Caco-2 (cell line): Measurements from ENCODE around the gene SLC5A6. TPM values are rescaled to one million over a fixed set of nuclear protein-coding genes. Genes with fewer than 3 reads are reported as not detected.

Experiments
- BruUV-seq: library from RNA; stranded (reverse); fragments of 400-500 nt; replicated peaks from 2 replicates; lab custom pipeline; 2021; lab: Mats Ljungman, UMichigan
- CTCF ChIA-PET: fragments of 300-600 bp; sonication (Branson Sonifier 250); formaldehyde crosslinking; loops from one replicate; lab custom pipeline; 2022; ENCODE audit warnings: antibody characterized with exemption; lab: Charles Lee
- POLR2A ChIA-PET: fragments of 300-600 bp; sonication (Branson Sonifier 250); formaldehyde crosslinking; loops from one replicate; lab custom pipeline; 2022; ENCODE audit warnings: antibody characterized with exemption; lab: Charles Lee
- DNase-seq, 2 experiments: peaks; one replicate each; pipeline versions ENCODE4 v3.0.0 to v3.0.0-alpha.2; 2020 to 2022
- H3K27me3 ChIP-seq: replicated peaks from 2 replicates; pipeline ENCODE4 v1.6.0; 2011; ENCODE audit warnings: low read length; ENCODE audit not compliant: control insufficient read depth, insufficient read depth
- H3K36me3 ChIP-seq: 2 replicates; pipeline ENCODE4 v1.5.1; 2011; ENCODE audit warnings: low read length; ENCODE audit not compliant: control insufficient read depth, insufficient read depth
- H3K4me1 ChIP-seq: fragments of 250-450 bp; sonication (Bioruptor Pico); 2 replicates; pipeline ENCODE4 v1.5.1; 2020; ENCODE audit warnings: mild to moderate bottlenecking
- H3K4me3 ChIP-seq: 2 replicates; pipeline ENCODE4 v1.5.1; 2011; ENCODE audit warnings: low read depth, mild to moderate bottlenecking, control low read depth, low read length
- H3K9me3 ChIP-seq: fragments of 250-450 bp; sonication (Bioruptor Pico); 2 replicates; pipeline ENCODE4 v1.5.1; 2020; ENCODE audit warnings: mild to moderate bottlenecking, moderate library complexity
- H3K27ac Mint-ChIP-seq: one replicate; pipeline ENCODE4 v1.8.0; 2022; ENCODE audit warnings: mixed read lengths; ENCODE audit not compliant: unreplicated experiment
- H3K27me3 Mint-ChIP-seq: one replicate; pipeline ENCODE4 v1.8.0; 2022; ENCODE audit warnings: mixed read lengths; ENCODE audit not compliant: insufficient read depth, unreplicated experiment
- H3K36me3 Mint-ChIP-seq: one replicate; pipeline ENCODE4 v1.8.0; 2022; ENCODE audit warnings: mild to moderate bottlenecking, mixed read lengths; ENCODE audit not compliant: insufficient read depth, unreplicated experiment
- H3K4me1 Mint-ChIP-seq: one replicate; pipeline ENCODE4 v1.8.0; 2022; ENCODE audit warnings: low read depth, mixed read lengths; ENCODE audit not compliant: unreplicated experiment
- H3K4me3 Mint-ChIP-seq: one replicate; pipeline ENCODE4 v1.8.0; 2022; ENCODE audit warnings: mild to moderate bottlenecking, moderate library complexity, mixed read lengths; ENCODE audit not compliant: unreplicated experiment
- H3K9me3 Mint-ChIP-seq: one replicate; pipeline ENCODE4 v1.8.0; 2022; ENCODE audit warnings: mixed read lengths; ENCODE audit not compliant: unreplicated experiment
- intact Hi-C: fragments of 100-400 bp; cut with micrococcal nuclease; formaldehyde crosslinking; loops from one replicate; pipeline ENCODE4 v1.10.0; 2022; ENCODE audit not compliant: unreplicated experiment
- total RNA-seq: library from RNA; stranded (reverse); gene quantifications from 2 replicates; pipeline ENCODE4 v1.2.3, GENCODE V29; 2022
- TF ChIP-seq, protein P1 (sequence below), 2 experiments: fragments of 200-600 bp in 1 of 2; IDR thresholded peaks; 1 replicate in 1 of 2; 2 replicates in 1 of 2; pipeline versions ENCODE4 v1.5.1 to v1.8.0; 2011 to 2022; ENCODE audit warnings: antibody characterized with exemption in 1 of 2, control low read depth in 1 of 2, inconsistent platforms in 1 of 2, low read depth in 1 of 2, low read length in 1 of 2, mild to moderate bottlenecking in 1 of 2, moderate library complexity in 1 of 2; ENCODE audit not compliant: insufficient read depth in 1 of 2, severe bottlenecking in 1 of 2, unreplicated experiment in 1 of 2

The SLC5A6 gene
- total RNA-seq, 1 experiment from 2014 or later = 98.2 TPM

DNA sequence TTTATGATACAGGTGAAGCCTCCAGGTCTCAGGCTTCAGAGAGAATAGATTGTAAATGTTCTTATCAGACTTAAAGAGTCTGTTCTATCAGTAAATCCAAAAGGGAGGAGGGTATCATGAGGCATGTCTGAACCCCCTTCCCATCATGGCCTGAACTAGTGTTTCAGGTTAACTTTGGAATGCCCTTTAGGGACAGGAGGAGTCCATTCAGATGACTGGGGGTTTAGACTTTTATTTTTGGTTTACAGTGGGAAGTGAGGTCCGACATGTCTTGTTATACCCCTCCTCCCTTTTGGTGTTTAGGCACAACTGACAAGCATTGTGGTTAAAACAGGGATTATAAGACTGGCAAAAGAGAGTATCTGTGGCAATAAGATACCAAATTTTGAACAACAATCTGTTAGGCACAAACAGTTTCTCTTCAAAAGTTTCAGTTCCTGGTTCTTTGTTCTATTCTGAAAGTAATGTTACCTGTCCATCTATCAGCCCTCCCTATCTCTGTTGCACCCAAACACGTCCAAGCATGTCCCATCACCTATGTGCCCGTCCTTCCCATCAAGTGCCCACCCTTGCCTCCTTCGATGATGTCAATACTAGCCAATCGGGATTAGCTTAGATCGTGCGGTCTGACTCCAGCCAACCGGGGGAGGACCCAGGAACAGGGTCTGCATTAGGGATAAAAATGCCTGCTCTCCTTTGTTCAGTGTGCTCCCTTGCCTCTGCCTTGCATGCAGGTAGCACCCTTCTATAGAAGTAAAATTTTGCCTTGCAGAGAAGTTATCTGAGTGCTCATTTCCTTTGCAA, 46.9 kb downstream of the SLC5A6 start:
- TF ChIP-seq, protein P1, sequence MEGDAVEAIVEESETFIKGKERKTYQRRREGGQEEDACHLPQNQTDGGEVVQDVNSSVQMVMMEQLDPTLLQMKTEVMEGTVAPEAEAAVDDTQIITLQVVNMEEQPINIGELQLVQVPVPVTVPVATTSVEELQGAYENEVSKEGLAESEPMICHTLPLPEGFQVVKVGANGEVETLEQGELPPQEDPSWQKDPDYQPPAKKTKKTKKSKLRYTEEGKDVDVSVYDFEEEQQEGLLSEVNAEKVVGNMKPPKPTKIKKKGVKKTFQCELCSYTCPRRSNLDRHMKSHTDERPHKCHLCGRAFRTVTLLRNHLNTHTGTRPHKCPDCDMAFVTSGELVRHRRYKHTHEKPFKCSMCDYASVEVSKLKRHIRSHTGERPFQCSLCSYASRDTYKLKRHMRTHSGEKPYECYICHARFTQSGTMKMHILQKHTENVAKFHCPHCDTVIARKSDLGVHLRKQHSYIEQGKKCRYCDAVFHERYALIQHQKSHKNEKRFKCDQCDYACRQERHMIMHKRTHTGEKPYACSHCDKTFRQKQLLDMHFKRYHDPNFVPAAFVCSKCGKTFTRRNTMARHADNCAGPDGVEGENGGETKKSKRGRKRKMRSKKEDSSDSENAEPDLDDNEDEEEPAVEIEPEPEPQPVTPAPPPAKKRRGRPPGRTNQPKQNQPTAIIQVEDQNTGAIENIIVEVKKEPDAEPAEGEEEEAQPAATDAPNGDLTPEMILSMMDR (IDR thresholded peaks at IDR 0.05; ENCODE audit: insufficient read depth in 1 of 2, low read depth in 1 of 2, low read length in 1 of 2, severe bottlenecking in 1 of 2, unreplicated experiment in 1 of 2) = no peak
- no peak overlapping the region for H3K4me3 Mint-ChIP-seq
- Histone ChIP-seq H3K27me3 (no peaks in the 10 kb centered on the region), H3K36me3 (no peaks in the 10 kb centered on the region), H3K9me3 (no peaks in the 10 kb centered on the region), H3K4me3 (no peak overlapping the region), H3K4me1 (peaks cover 13% of the 10 kb centered on the region)
- peaks cover 13% of the 10 kb centered on the region for H3K4me1 Mint-ChIP-seq
- ChIA-PET CTCF (no interaction called here), POLR2A (no interaction called here)
- H3K36me3 Mint-ChIP-seq = peaks cover 5% of the 10 kb centered on the region
- H3K27me3 Mint-ChIP-seq = no peaks in the 10 kb centered on the region
- intact Hi-C loops = no loop called here
- H3K9me3 Mint-ChIP-seq = no peaks in the 10 kb centered on the region
- no peak overlapping the region for H3K27ac Mint-ChIP-seq
- no TSS peak for BruUV-seq
- DNase-seq = no peak

GRCh38 chr2:27162151-27163121, 49.6 kb downstream of the SLC5A6 start:
- no peak overlapping the region for H3K27ac Mint-ChIP-seq
- TF ChIP-seq, protein P1 (IDR thresholded peaks at IDR 0.05; ENCODE audit: insufficient read depth in 1 of 2, low read depth in 1 of 2, low read length in 1 of 2, severe bottlenecking in 1 of 2, unreplicated experiment in 1 of 2) = no peak
- no peaks in the 10 kb centered on the region for H3K9me3 Mint-ChIP-seq
- intact Hi-C loops = no loop called here
- peaks cover 5% of the 10 kb centered on the region for H3K36me3 Mint-ChIP-seq
- H3K4me3 ChIP-seq = no peak overlapping the region
- ChIA-PET CTCF (interaction anchor here (1.5 kb wide), 1 partner anchor 29 kb away, joined by 4 read pairs; no protein-coding TSS in a partner anchor), POLR2A (no interaction called here)
- no peaks in the 10 kb centered on the region for H3K36me3 ChIP-seq
- H3K4me1 ChIP-seq = peaks cover 13% of the 10 kb centered on the region
- H3K27me3 Mint-ChIP-seq = no peaks in the 10 kb centered on the region
- H3K4me1 Mint-ChIP-seq = peaks cover 13% of the 10 kb centered on the region
- no peaks in the 10 kb centered on the region for H3K9me3 ChIP-seq
- no peaks in the 10 kb centered on the region for H3K27me3 ChIP-seq
- no peak overlapping the region for H3K4me3 Mint-ChIP-seq
- BruUV-seq = no TSS peak
- no peak for DNase-seq

DNA sequence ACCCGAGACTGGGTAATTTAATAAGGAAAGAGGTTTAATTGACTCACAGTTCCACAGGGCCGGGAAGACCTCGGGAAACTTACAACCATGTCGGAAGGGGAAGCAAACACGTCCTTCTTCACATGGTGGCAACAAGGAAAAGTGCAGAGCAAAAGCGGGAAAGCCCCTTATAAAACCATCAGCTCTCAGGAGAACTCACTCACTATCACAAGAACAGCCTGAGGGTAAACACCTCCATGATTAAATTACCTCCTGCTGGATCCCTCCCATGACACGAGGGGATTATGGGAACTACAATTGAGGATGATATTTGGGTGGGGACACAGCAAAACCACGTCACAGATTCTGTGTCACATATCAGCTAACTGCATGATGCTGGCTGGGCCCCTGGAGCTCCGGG, 51.9 kb downstream of the SLC5A6 start:
- Mint-ChIP-seq H3K27me3 (no peaks in the 10 kb centered on the region), H3K4me3 (no peak overlapping the region), H3K9me3 (no peaks in the 10 kb centered on the region), H3K4me1 (peaks cover 8% of the 10 kb centered on the region), H3K27ac (no peak overlapping the region), H3K36me3 (peaks cover under 1% of the 10 kb centered on the region)
- Histone ChIP-seq H3K9me3 (no peaks in the 10 kb centered on the region), H3K4me1 (peaks cover 11% of the 10 kb centered on the region), H3K27me3 (no peaks in the 10 kb centered on the region), H3K36me3 (no peaks in the 10 kb centered on the region), H3K4me3 (no peak overlapping the region)
- DNase-seq = no peak
- intact Hi-C loops = no loop called here
- POLR2A ChIA-PET = no interaction called here
- no TSS peak for BruUV-seq
- CTCF ChIA-PET = no interaction called here
- TF ChIP-seq, protein P1 (IDR thresholded peaks at IDR 0.05; ENCODE audit: insufficient read depth in 1 of 2, low read depth in 1 of 2, low read length in 1 of 2, severe bottlenecking in 1 of 2, unreplicated experiment in 1 of 2) = no peak
